Stimulated activated naive CD4-positive, alpha-beta T cell treated with Interleukin-2 at 50 U/mL for 16 hours (primary cell): ENCODE data around the gene ORAI3.
A peak's percentile ranks its signal among the peaks of the same experiment; 100 is the strongest.

Experiments used
- DNase-seq: peaks from one replicate; lab custom pipeline; 2025; lab: John Stamatoyannopoulos, UW

The ORAI3 gene

GRCh38 chr16:30971298-30971697 is 22.4 kb downstream of the ORAI3 start:
- no peak for DNase-seq

GRCh38 chr16:30972872-30973271 is 24.0 kb downstream of the ORAI3 start:
- no peak for DNase-seq

- DNase-seq: no peak
These were observed 25.5 kb downstream of the ORAI3 start for GRCh38 chr16:30974348-30974747.

GRCh38 chr16:30976486-30976885 is 27.6 kb downstream of the ORAI3 start:
- DNase-seq: no peak

- DNase-seq: no peak
These were observed 28.6 kb downstream of the ORAI3 start for GRCh38 chr16:30977502-30977901.

- no peak for DNase-seq
These were observed 30.5 kb downstream of the ORAI3 start for GRCh38 chr16:30979170-30980022.

- no peak for DNase-seq
These were observed 31.1 kb downstream of the ORAI3 start for GRCh38 chr16:30980023-30980371.

- DNase-seq: no peak
These were observed 31.6 kb downstream of the ORAI3 start for GRCh38 chr16:30980434-30980833.

GRCh38 chr16:30980959-30981358 is 32.1 kb downstream of the ORAI3 start:
- DNase-seq: no peak

GRCh38 chr16:30982548-30983288 is 33.9 kb downstream of the ORAI3 start:
- no peak for DNase-seq

GRCh38 chr16:30983289-30983889 is 34.5 kb downstream of the ORAI3 start:
- no peak for DNase-seq

GRCh38 chr16:30983898-30984610 is 35.2 kb downstream of the ORAI3 start:
- DNase-seq: no peak

- peak; percentile 68 for DNase-seq
These were observed 36.0 kb downstream of the ORAI3 start, which contains the start of gene HSD3B7 for GRCh38 chr16:30984669-30985400. TSS of gene HSD3B7 (plus strand) at chr16:30985207. CDS start at chr16:30985659, 452 bp downstream.

- DNase-seq: no peak
These were observed 36.7 kb downstream of the ORAI3 start for GRCh38 chr16:30985401-30986128.

- no peak for DNase-seq
These were observed 37.5 kb downstream of the ORAI3 start for GRCh38 chr16:30986129-30986991.

GRCh38 chr16:30987581-30988190 is 38.8 kb downstream of the ORAI3 start:
- no peak for DNase-seq

- no peak for DNase-seq
These were observed 40.7 kb downstream of the ORAI3 start for GRCh38 chr16:30989469-30990047.

GRCh38 chr16:30990105-30990504 is 41.2 kb downstream of the ORAI3 start:
- no peak for DNase-seq

- no peak for DNase-seq
These were observed 42.2 kb downstream of the ORAI3 start for GRCh38 chr16:30991052-30991451.
